SK-N-SH treated with all-trans-retinoic acid at 6 μM for 48 hours (cell line): ENCODE data around the gene CLCA1.

Experiments
- ATAC-seq: fragments of 200-7000 bp; cut with Tn5 transposase; 3 replicates; pipeline ENCODE4 v1.9.1; 2020; ENCODE audit warnings: mild to moderate bottlenecking, moderate library complexity
- ARNTL ChIP-seq: fragments of 450-650 bp; formaldehyde crosslinking; IDR thresholded peaks from 2 replicates; pipeline ENCODE4 v1.5.0; 2020; ENCODE audit warnings: low read depth, mild to moderate bottlenecking, moderate library complexity, borderline replicate concordance
- BACH2 ChIP-seq: fragments of 250-450 bp; sonication (Bioruptor Pico); IDR thresholded peaks from 2 replicates; pipeline ENCODE4 v1.9.0; 2021; ENCODE audit warnings: mild to moderate bottlenecking, borderline replicate concordance
- CREB5 ChIP-seq: fragments of 250-450 bp; sonication (Bioruptor Pico); IDR thresholded peaks from 2 replicates; pipeline ENCODE4 v1.5.1; 2020; ENCODE audit warnings: low read depth, mild to moderate bottlenecking, moderate library complexity
- CSDC2 ChIP-seq: fragments of 250-450 bp; sonication (Bioruptor Pico); IDR thresholded peaks from 2 replicates; pipeline ENCODE4 v1.5.0; 2020; ENCODE audit warnings: mild to moderate bottlenecking, moderate library complexity
- CSRNP3 ChIP-seq: fragments of 250-450 bp; sonication (Bioruptor Pico); IDR thresholded peaks from 2 replicates; pipeline ENCODE4 v1.5.1; 2021; ENCODE audit warnings: mild to moderate bottlenecking, moderate library complexity
- ESRRG ChIP-seq: fragments of 250-450 bp; sonication (Bioruptor Pico); IDR thresholded peaks from 2 replicates; pipeline ENCODE4 v1.6.1; 2021; ENCODE audit warnings: mild to moderate bottlenecking
- GLIS3 ChIP-seq: fragments of 250-450 bp; sonication (Bioruptor Pico); IDR thresholded peaks from 2 replicates; pipeline ENCODE4 v1.5.0; 2020; ENCODE audit warnings: mild to moderate bottlenecking, moderate library complexity
- ISL1 ChIP-seq: fragments of 250-450 bp; sonication (Bioruptor Pico); IDR thresholded peaks from 2 replicates; pipeline ENCODE4 v2.1.2; 2022; ENCODE audit warnings: mild to moderate bottlenecking, moderate library complexity
- OSR1 ChIP-seq: fragments of 250-450 bp; sonication (Bioruptor Pico); IDR thresholded peaks from 2 replicates; pipeline ENCODE4 v1.8.0; 2022; ENCODE audit warnings: moderate library complexity, mild to moderate bottlenecking, inconsistent platforms
- PATZ1 ChIP-seq: fragments of 250-450 bp; sonication (Bioruptor Pico); IDR thresholded peaks from 2 replicates; pipeline ENCODE4 v1.8.0; 2020; ENCODE audit warnings: mild to moderate bottlenecking, moderate library complexity, borderline replicate concordance
- POU6F1 ChIP-seq: fragments of 250-450 bp; sonication (Bioruptor Pico); IDR thresholded peaks from 2 replicates; pipeline ENCODE4 v1.8.0; 2021; ENCODE audit warnings: low read depth, mild to moderate bottlenecking, moderate library complexity, borderline replicate concordance
- PPARA ChIP-seq: fragments of 250-450 bp; sonication (Bioruptor Pico); IDR thresholded peaks from 2 replicates; pipeline ENCODE4 v1.5.0; 2020; ENCODE audit warnings: mild to moderate bottlenecking, borderline replicate concordance
- RARB ChIP-seq: fragments of 250-450 bp; sonication (Bioruptor Pico); IDR thresholded peaks from 2 replicates; pipeline ENCODE4 v1.8.0; 2021; ENCODE audit warnings: mild to moderate bottlenecking, moderate library complexity
- TCF4 ChIP-seq: fragments of 250-450 bp; sonication (Bioruptor Pico); IDR thresholded peaks from 2 replicates; pipeline ENCODE4 v1.8.0; 2021; ENCODE audit warnings: mild to moderate bottlenecking, moderate library complexity, borderline replicate concordance
- TOX ChIP-seq: fragments of 250-450 bp; sonication (Bioruptor Pico); IDR thresholded peaks from 2 replicates; pipeline ENCODE4 v1.8.0; 2021; ENCODE audit warnings: mild to moderate bottlenecking, moderate library complexity, borderline replicate concordance
- TSHZ2 ChIP-seq: fragments of 250-450 bp; sonication (Bioruptor Pico); IDR thresholded peaks from 2 replicates; pipeline ENCODE4 v1.5.0; 2020; ENCODE audit warnings: mild to moderate bottlenecking, moderate library complexity
- ZC3H10 ChIP-seq: fragments of 250-450 bp; sonication (Bioruptor Pico); IDR thresholded peaks from 2 replicates; pipeline ENCODE4 v1.5.1; 2021; ENCODE audit warnings: mild to moderate bottlenecking, moderate library complexity
- ZFP3 ChIP-seq: fragments of 250-450 bp; sonication (Bioruptor Pico); IDR thresholded peaks from 2 replicates; pipeline ENCODE4 v1.5.0; 2020; ENCODE audit warnings: mild to moderate bottlenecking, moderate library complexity
- ZFP30 ChIP-seq: fragments of 450-650 bp; formaldehyde crosslinking; IDR thresholded peaks from 2 replicates; pipeline ENCODE4 v1.5.0; 2022; ENCODE audit warnings: mild to moderate bottlenecking, moderate library complexity
- ZNF565 ChIP-seq: fragments of 450-650 bp; formaldehyde crosslinking; conservative IDR thresholded peaks from 2 replicates; pipeline ENCODE4 v1.5.0; 2020; ENCODE audit warnings: low read depth, mild to moderate bottlenecking, moderate library complexity
- ZNF70 ChIP-seq: fragments of 450-650 bp; formaldehyde crosslinking; IDR thresholded peaks from 2 replicates; pipeline ENCODE4 v1.5.0; 2020; ENCODE audit warnings: mild to moderate bottlenecking, moderate library complexity
- ZNF8 ChIP-seq: fragments of 450-650 bp; formaldehyde crosslinking; IDR thresholded peaks from 2 replicates; pipeline ENCODE4 v1.5.0; 2020; ENCODE audit warnings: mild to moderate bottlenecking, moderate library complexity

CLCA1 gene

GRCh38 chr1:86466986-86467385, 1.7 kb upstream of the CLCA1 start (continued):
- TF ChIP-seq GLIS3 (CRISPR knock-in tag) (no peak), ZFP3 (CRISPR knock-in tag) (no peak), ARNTL (CRISPR knock-in tag) (no peak), ZFP30 (CRISPR knock-in tag) (no peak)

- no peak for TF ChIP-seq CSDC2
- no peak for TF ChIP-seq OSR1 (CRISPR knock-in tag)
- no peak for TF ChIP-seq ARNTL (CRISPR knock-in tag)
- TF ChIP-seq RARB (CRISPR knock-in tag) = no peak
- TF ChIP-seq PATZ1 = no peak
- no peak for TF ChIP-seq ZFP30 (CRISPR knock-in tag)
- TF ChIP-seq, all 23 proteins: peak for 0
- no peak for ATAC-seq
Measured at GRCh38 chr1:86470859-86471258, 2.1 kb downstream of the CLCA1 start.

- no peak for TF ChIP-seq ZFP30 (CRISPR knock-in tag)
- no peak for TF ChIP-seq TCF4
- TF ChIP-seq TSHZ2 = no peak
- TF ChIP-seq CREB5 (CRISPR knock-in tag) = no peak
- no peak for TF ChIP-seq ISL1 (CRISPR knock-in tag)
- TF ChIP-seq GLIS3 (CRISPR knock-in tag) = no peak
- no peak for TF ChIP-seq TOX
- TF ChIP-seq ESRRG (CRISPR knock-in tag) = no peak
- TF ChIP-seq ARNTL (CRISPR knock-in tag) = no peak
- TF ChIP-seq POU6F1 = no peak
- TF ChIP-seq ZNF70 = no peak
- TF ChIP-seq CSDC2 = no peak
- TF ChIP-seq ZC3H10 (CRISPR knock-in tag) = no peak
- no peak for TF ChIP-seq OSR1 (CRISPR knock-in tag)
- no peak for TF ChIP-seq ZNF8 (CRISPR knock-in tag)
- no peak for TF ChIP-seq ZNF565
- no peak for TF ChIP-seq BACH2 (CRISPR knock-in tag)
- TF ChIP-seq, all 23 proteins: peak for 0
- ATAC-seq = no peak
Measured at GRCh38 chr1:86471291-86471690, 2.6 kb downstream of the CLCA1 start.

- TF ChIP-seq TCF4 = no peak
- no peak for TF ChIP-seq ISL1 (CRISPR knock-in tag)
- TF ChIP-seq ARNTL (CRISPR knock-in tag) = no peak
- TF ChIP-seq CSDC2 = no peak
- no peak for TF ChIP-seq ZFP30 (CRISPR knock-in tag)
- TF ChIP-seq PPARA (CRISPR knock-in tag) = no peak
- no peak for TF ChIP-seq ESRRG (CRISPR knock-in tag)
- TF ChIP-seq TSHZ2 = no peak
- TF ChIP-seq CSRNP3 = no peak
- no peak for TF ChIP-seq CREB5 (CRISPR knock-in tag)
- no peak for TF ChIP-seq RARB (CRISPR knock-in tag)
- TF ChIP-seq BACH2 (CRISPR knock-in tag) = no peak
- no peak for TF ChIP-seq GLIS3 (CRISPR knock-in tag)
- peak; percentile 33; the same call in 2 of the 3 replicates for ATAC-seq
Measured at GRCh38 chr1:86472152-86472551, 3.4 kb downstream of the CLCA1 start.
